ENCODE data around the gene GLRX5. TPM values are rescaled to one million over a fixed set of nuclear protein-coding genes. Genes with fewer than 3 reads are reported as not detected.

GLRX5 gene
- total RNA-seq, 1 experiment from 2014 or later, result 82.3 TPM

- peaks cover 14% of the 10 kb centered on the region for H3K36me3 ChIP-seq
- H3K4me3 ChIP-seq, result no peak overlapping the region
- peak in 1 of 2 experiments; percentile 47 for DNase-seq (ENCODE audit: low read depth in 1 of 2, low spot score in 2 of 2)
- H3K27me3 ChIP-seq (replicated peaks), result no peaks in the 10 kb centered on the region
- peaks cover 56% of the 10 kb centered on the region for H3K4me1 ChIP-seq (replicated peaks)
- H3K9me3 ChIP-seq (replicated peaks), result no peaks in the 10 kb centered on the region
- H3K27ac ChIP-seq, result peak overlapping the region; percentile 18; the same call in 1 of the 2 replicates
Observed at GRCh38 chr14:95527387-95528002, 7.4 kb upstream of the GLRX5 start.

- Histone ChIP-seq H3K9me3 (replicated peaks) (no peaks in the 10 kb centered on the region), H3K27me3 (replicated peaks) (no peaks in the 10 kb centered on the region), H3K4me3 (no peak overlapping the region), H3K27ac (no peak overlapping the region), H3K36me3 (peaks cover 26% of the 10 kb centered on the region), H3K4me1 (replicated peaks) (peaks cover 53% of the 10 kb centered on the region)
- no peak for DNase-seq (ENCODE audit: low read depth in 1 of 2, low spot score in 2 of 2)
Observed at GRCh38 chr14:95529216-95529615, 5.6 kb upstream of the GLRX5 start.

GRCh38 chr14:95530473-95531276, 4.2 kb upstream of the GLRX5 start:
- DNase-seq (ENCODE audit: low read depth in 1 of 2, low spot score in 2 of 2), result no peak

GRCh38 chr14:95531473-95531872, 3.4 kb upstream of the GLRX5 start:
- Histone ChIP-seq H3K36me3 (peaks cover 31% of the 10 kb centered on the region), H3K4me3 (no peak overlapping the region), H3K27me3 (replicated peaks) (no peaks in the 10 kb centered on the region), H3K9me3 (replicated peaks) (no peaks in the 10 kb centered on the region), H3K27ac (peak overlapping the region; percentile 29), H3K4me1 (replicated peaks) (peaks cover 55% of the 10 kb centered on the region)
- DNase-seq (ENCODE audit: low read depth in 1 of 2, low spot score in 2 of 2), result peak in 1 of 2 experiments; percentile 83

More at GRCh38 chr14:95530473-95531276, 4.2 kb upstream of the GLRX5 start:
- Histone ChIP-seq H3K27ac (peak overlapping the region; percentile 29; the same call in 1 of the 2 replicates), H3K4me3 (no peak overlapping the region), H3K27me3 (replicated peaks) (no peaks in the 10 kb centered on the region), H3K9me3 (replicated peaks) (no peaks in the 10 kb centered on the region), H3K36me3 (peaks cover 31% of the 10 kb centered on the region), H3K4me1 (replicated peaks) (peaks cover 47% of the 10 kb centered on the region)

GRCh38 chr14:95531969-95532368, 2.9 kb upstream of the GLRX5 start:
- H3K4me3 ChIP-seq, result no peak overlapping the region
- peaks cover 31% of the 10 kb centered on the region for H3K36me3 ChIP-seq

GRCh38 chr14:95533391-95533821, 1.4 kb upstream of the GLRX5 start:
- DNase-seq (ENCODE audit: low read depth in 1 of 2, low spot score in 2 of 2), result peak in 1 of 2 experiments; percentile 12
- Histone ChIP-seq H3K36me3 (peaks cover 31% of the 10 kb centered on the region), H3K4me1 (replicated peaks) (peaks cover 43% of the 10 kb centered on the region)

More at GRCh38 chr14:95531969-95532368, 2.9 kb upstream of the GLRX5 start:
- Histone ChIP-seq H3K9me3 (replicated peaks) (no peaks in the 10 kb centered on the region), H3K27me3 (replicated peaks) (no peaks in the 10 kb centered on the region), H3K4me1 (replicated peaks) (peaks cover 51% of the 10 kb centered on the region), H3K27ac (peak overlapping the region; percentile 21)
- DNase-seq (ENCODE audit: low read depth in 1 of 2, low spot score in 2 of 2), result no peak

GRCh38 chr14:95533822-95534221, 1.0 kb upstream of the GLRX5 start:
- peaks cover 31% of the 10 kb centered on the region for H3K36me3 ChIP-seq
- peak overlapping the region; percentile 86 for H3K4me3 ChIP-seq
- H3K4me1 ChIP-seq (replicated peaks), result peaks cover 43% of the 10 kb centered on the region
- no peaks in the 10 kb centered on the region for H3K27me3 ChIP-seq (replicated peaks)
- H3K9me3 ChIP-seq (replicated peaks), result no peaks in the 10 kb centered on the region
- peak in 1 of 2 experiments; percentile 24 for DNase-seq (ENCODE audit: low read depth in 1 of 2, low spot score in 2 of 2)
- peak overlapping the region; percentile 86 for H3K27ac ChIP-seq

More at GRCh38 chr14:95533391-95533821, 1.4 kb upstream of the GLRX5 start:
- peak overlapping the region; percentile 86 for H3K27ac ChIP-seq
- no peaks in the 10 kb centered on the region for H3K27me3 ChIP-seq (replicated peaks)
- H3K9me3 ChIP-seq (replicated peaks), result no peaks in the 10 kb centered on the region
- H3K4me3 ChIP-seq, result peak overlapping the region; percentile 86

GRCh38 chr14:95535226-95536021, 574 bp downstream of the GLRX5 start:
- peak in 1 of 2 experiments; percentile 31 for DNase-seq (ENCODE audit: low read depth in 1 of 2, low spot score in 2 of 2)
- Histone ChIP-seq H3K27me3 (replicated peaks) (no peaks in the 10 kb centered on the region), H3K36me3 (peaks cover 28% of the 10 kb centered on the region), H3K4me3 (peak overlapping the region; percentile 86), H3K4me1 (replicated peaks) (peaks cover 43% of the 10 kb centered on the region), H3K27ac (peak overlapping the region; percentile 56), H3K9me3 (replicated peaks) (no peaks in the 10 kb centered on the region)

GRCh38 chr14:95536036-95536593, 1.3 kb downstream of the GLRX5 start:
- Histone ChIP-seq H3K4me3 (peak overlapping the region; percentile 86), H3K36me3 (peaks cover 21% of the 10 kb centered on the region), H3K4me1 (replicated peaks) (peaks cover 36% of the 10 kb centered on the region), H3K9me3 (replicated peaks) (no peaks in the 10 kb centered on the region), H3K27me3 (replicated peaks) (no peaks in the 10 kb centered on the region), H3K27ac (no peak overlapping the region)
- DNase-seq (ENCODE audit: low read depth in 1 of 2, low spot score in 2 of 2), result no peak

- Histone ChIP-seq H3K27me3 (replicated peaks) (no peaks in the 10 kb centered on the region), H3K4me1 (replicated peaks) (peaks cover 30% of the 10 kb centered on the region), H3K36me3 (peaks cover 20% of the 10 kb centered on the region), H3K9me3 (replicated peaks) (no peaks in the 10 kb centered on the region), H3K27ac (no peak overlapping the region), H3K4me3 (no peak overlapping the region)
- no peak for DNase-seq (ENCODE audit: low read depth in 1 of 2, low spot score in 2 of 2)
Observed at GRCh38 chr14:95536671-95537070, 1.8 kb downstream of the GLRX5 start.

- no peaks in the 10 kb centered on the region for H3K27me3 ChIP-seq (replicated peaks)
- H3K4me3 ChIP-seq, result no peak overlapping the region
- no peaks in the 10 kb centered on the region for H3K9me3 ChIP-seq (replicated peaks)
- no peak for DNase-seq (ENCODE audit: low read depth in 1 of 2, low spot score in 2 of 2)
- peaks cover 17% of the 10 kb centered on the region for H3K36me3 ChIP-seq
- H3K27ac ChIP-seq, result no peak overlapping the region
- peaks cover 22% of the 10 kb centered on the region for H3K4me1 ChIP-seq (replicated peaks)
Observed at GRCh38 chr14:95537298-95538089, 2.6 kb downstream of the GLRX5 start.

GRCh38 chr14:95538801-95539509, 4.1 kb downstream of the GLRX5 start:
- no peaks in the 10 kb centered on the region for H3K9me3 ChIP-seq (replicated peaks)
- peaks cover 11% of the 10 kb centered on the region for H3K4me1 ChIP-seq (replicated peaks)
- no peak overlapping the region for H3K27ac ChIP-seq
- no peaks in the 10 kb centered on the region for H3K27me3 ChIP-seq (replicated peaks)
- H3K4me3 ChIP-seq, result no peak overlapping the region
- peaks cover 5% of the 10 kb centered on the region for H3K36me3 ChIP-seq
- DNase-seq (ENCODE audit: low read depth in 1 of 2, low spot score in 2 of 2), result no peak

Data from SJSA1 (cell line).